GM12873 (cell line): ENCODE results near the gene CNST.

Source experiments
- CTCF ChIP-seq: IDR thresholded peaks from 2 replicates; pipeline ENCODE4 v1.5.1; 2012; ENCODE audit warnings: low read depth, mild to moderate bottlenecking, moderate library complexity, low read length, control low read depth; ENCODE audit not compliant: insufficient read depth; ENCODE audit errors: missing control alignments

Gene CNST

GRCh38 chr1:246613096-246613758 lies 47.0 kb downstream of the CNST start:
- no peak for TF ChIP-seq CTCF

- TF ChIP-seq CTCF, result no peak
Measured at GRCh38 chr1:246617156-246617555, 50.9 kb downstream of the CNST start.

- TF ChIP-seq CTCF, result no peak
Measured at GRCh38 chr1:246617768-246618167, 51.5 kb downstream of the CNST start.

GRCh38 chr1:246618240-246618808 lies 52.1 kb downstream of the CNST start:
- TF ChIP-seq CTCF, result no peak

GRCh38 chr1:246622035-246622652 lies 55.9 kb downstream of the CNST start:
- no peak for TF ChIP-seq CTCF

GRCh38 chr1:246624091-246624490 lies 57.8 kb downstream of the CNST start:
- TF ChIP-seq CTCF, result no peak

- no peak for TF ChIP-seq CTCF
Measured at GRCh38 chr1:246629030-246629429, 62.8 kb downstream of the CNST start.
